ENCODE data around the gene MTERF4.

DNA sequence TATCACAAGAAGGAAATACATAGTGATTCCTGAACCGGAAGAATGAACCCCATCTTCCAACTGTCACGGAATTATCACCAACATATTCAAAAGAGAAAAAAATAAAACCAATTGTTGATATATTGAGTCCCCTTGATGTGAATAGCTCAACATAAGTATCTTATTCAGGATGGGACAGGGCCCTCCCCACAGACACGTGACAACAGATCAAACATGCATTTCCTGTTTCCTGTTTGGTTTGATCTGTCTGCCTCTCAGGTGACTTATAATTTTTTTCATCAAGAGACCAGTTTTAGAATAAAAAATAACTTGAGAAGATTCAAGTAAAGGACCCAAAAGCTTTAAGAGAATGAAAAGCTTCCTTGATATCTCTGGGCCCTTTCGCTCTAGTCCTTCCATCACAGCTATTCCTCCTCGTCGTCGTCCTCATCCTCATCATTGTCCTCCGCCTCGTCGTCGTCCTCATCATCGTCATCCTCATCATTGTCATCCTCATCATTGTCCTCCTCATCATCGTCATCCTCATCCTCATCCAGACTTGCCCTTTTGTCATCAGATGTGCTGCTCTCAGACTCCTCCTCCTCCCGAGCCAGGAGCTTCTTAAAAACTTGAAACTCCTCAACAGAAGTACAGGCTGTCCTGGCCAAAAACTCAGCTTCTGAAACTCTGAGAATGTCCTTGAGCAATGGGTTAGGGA lies 6.3 kb downstream of the MTERF4 start:
- TF ChIP-seq, protein P1, sequence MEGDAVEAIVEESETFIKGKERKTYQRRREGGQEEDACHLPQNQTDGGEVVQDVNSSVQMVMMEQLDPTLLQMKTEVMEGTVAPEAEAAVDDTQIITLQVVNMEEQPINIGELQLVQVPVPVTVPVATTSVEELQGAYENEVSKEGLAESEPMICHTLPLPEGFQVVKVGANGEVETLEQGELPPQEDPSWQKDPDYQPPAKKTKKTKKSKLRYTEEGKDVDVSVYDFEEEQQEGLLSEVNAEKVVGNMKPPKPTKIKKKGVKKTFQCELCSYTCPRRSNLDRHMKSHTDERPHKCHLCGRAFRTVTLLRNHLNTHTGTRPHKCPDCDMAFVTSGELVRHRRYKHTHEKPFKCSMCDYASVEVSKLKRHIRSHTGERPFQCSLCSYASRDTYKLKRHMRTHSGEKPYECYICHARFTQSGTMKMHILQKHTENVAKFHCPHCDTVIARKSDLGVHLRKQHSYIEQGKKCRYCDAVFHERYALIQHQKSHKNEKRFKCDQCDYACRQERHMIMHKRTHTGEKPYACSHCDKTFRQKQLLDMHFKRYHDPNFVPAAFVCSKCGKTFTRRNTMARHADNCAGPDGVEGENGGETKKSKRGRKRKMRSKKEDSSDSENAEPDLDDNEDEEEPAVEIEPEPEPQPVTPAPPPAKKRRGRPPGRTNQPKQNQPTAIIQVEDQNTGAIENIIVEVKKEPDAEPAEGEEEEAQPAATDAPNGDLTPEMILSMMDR (IDR thresholded peaks at IDR 0.05) = no peak
- no peak for TF ChIP-seq POLR2A (IDR thresholded peaks at IDR 0.05)
